HG03354 (cell line): ENCODE measurements around the gene RGPD3.

Source experiments
- ATAC-seq: cut with Tn5 transposase; IDR thresholded peaks from one replicate; pipeline ENCODE4 v1.9.1; 2021; ENCODE audit warnings: mild to moderate bottlenecking; ENCODE audit not compliant: unreplicated experiment, poor library complexity, severe bottlenecking

RGPD3 gene

GRCh38 chr2:106353676-106354075, 114.5 kb downstream of the RGPD3 start:
- ATAC-seq: no peak

- no peak for ATAC-seq
Observed at GRCh38 chr2:106350980-106351379, 117.2 kb downstream of the RGPD3 start.

GRCh38 chr2:106344302-106344701, 123.9 kb downstream of the RGPD3 start:
- no peak for ATAC-seq

- ATAC-seq: no peak
Observed at GRCh38 chr2:106343274-106343673, 124.9 kb downstream of the RGPD3 start.

GRCh38 chr2:106342831-106343251, 125.4 kb downstream of the RGPD3 start:
- no peak for ATAC-seq

- no peak for ATAC-seq
Observed at GRCh38 chr2:106341666-106342065, 126.5 kb downstream of the RGPD3 start.
